PFSK-1 (cell line): Measurements from ENCODE around the gene GPLD1.

ENCODE experiments used
- REST ChIP-seq, 2 experiments: IDR thresholded peaks; 2 replicates each; pipeline versions ENCODE4 v1.6.1 to v1.8.0; 2011 to 2012; ENCODE audit warnings: low read depth in 2 of 2, low read length in 2 of 2, control low read depth in 1 of 2, inconsistent platforms in 1 of 2, mild to moderate bottlenecking in 1 of 2, moderate library complexity in 1 of 2; ENCODE audit not compliant: insufficient read depth in 1 of 2
- SIN3A ChIP-seq: IDR thresholded peaks from 2 replicates; pipeline ENCODE4 v1.6.1; 2012; ENCODE audit warnings: mild to moderate bottlenecking, low read length, moderate library complexity, borderline replicate concordance; ENCODE audit not compliant: insufficient read depth

- no peak for TF ChIP-seq REST (IDR thresholded peaks at IDR 0.05; ENCODE audit: insufficient read depth in 1 of 2, low read depth in 2 of 2, low read length in 2 of 2)
- TF ChIP-seq SIN3A = no peak
These were observed 44.8 kb downstream of the GPLD1 start for GRCh38 chr6:24444588-24444987.
